ENCODE data around the gene MAP4K5. TPM values are rescaled to one million over a fixed set of nuclear protein-coding genes. Genes with fewer than 3 reads are reported as not detected.

The MAP4K5 gene
- total RNA-seq, result 100 to 1,000 TPM in 2 of 6 donors, 10 to 100 TPM in 4; 44.5 to 131 (median 80.0) TPM

- peak within 1 kb of the TSS; percentile 91 to 95 (median 94) for H3K27ac ChIP-seq
- ATAC-seq (ENCODE audit: low FRiP score in 2 of 2) (peak; percentile 99), DNase-seq (peak; percentile 96 to 98)
- peaks cover 25 to 45% (median 37%) of the 10 kb centered on the region in 4 donors for H3K4me1 ChIP-seq
- peak within 1 kb of the TSS; percentile 41 to 98 (median 80) for H3K4me3 ChIP-seq
- no peaks in the 10 kb centered on the region for H3K9me3 ChIP-seq
- no peaks in the 10 kb centered on the region for H3K36me3 ChIP-seq
- 0% methylated on average over 32 to 53 of the region's 60 CpGs for WGBS, 2 donors
- no peaks in the 10 kb centered on the region for H3K27me3 ChIP-seq
- no peak for TF ChIP-seq EP300 (IDR thresholded peaks at IDR 0.05)
- peak in 2 of 4 donors; percentile 6 to 76 for TF ChIP-seq POLR2A (IDR thresholded peaks at IDR 0.05)
- peak in 1 of 2 donors; percentile 70 for TF ChIP-seq POLR2AphosphoS5 (IDR thresholded peaks at IDR 0.05)
- peak; percentile 90 to 99 (median 98) for TF ChIP-seq CTCF (IDR thresholded peaks at IDR 0.05)
Measured at GRCh38 chr14:50532502-50533240, at the start of gene MAP4K5. MAP4K5 (minus strand) TSS chr14:50532569; CDS start chr14:50532049, 520 bp downstream.

- H3K4me3 ChIP-seq, result no peak overlapping the region
- H3K4me1 ChIP-seq, result no peaks in the 10 kb centered on the region
- no peaks in the 10 kb centered on the region for H3K27me3 ChIP-seq
- ATAC-seq (ENCODE audit: low FRiP score in 2 of 2) (no peak), DNase-seq (no peak)
- TF ChIP-seq EP300 (IDR thresholded peaks at IDR 0.05) (no peak), POLR2AphosphoS5 (IDR thresholded peaks at IDR 0.05) (no peak), CTCF (IDR thresholded peaks at IDR 0.05) (no peak), POLR2A (IDR thresholded peaks at IDR 0.05) (no peak)
- H3K9me3 ChIP-seq, result no peaks in the 10 kb centered on the region
- no peaks in the 10 kb centered on the region for H3K36me3 ChIP-seq
- H3K27ac ChIP-seq, result no peak overlapping the region
Measured at GRCh38 chr14:50578433-50578832, 46.1 kb upstream of the MAP4K5 start.

- no peaks in the 10 kb centered on the region for H3K9me3 ChIP-seq
- H3K27ac ChIP-seq, result no peak overlapping the region
- no peaks in the 10 kb centered on the region for H3K36me3 ChIP-seq
- no peak for ATAC-seq (ENCODE audit: low FRiP score in 2 of 2)
- H3K27me3 ChIP-seq, result no peaks in the 10 kb centered on the region
- no peak for TF ChIP-seq CTCF (IDR thresholded peaks at IDR 0.05)
- TF ChIP-seq POLR2A (IDR thresholded peaks at IDR 0.05), result no peak
- TF ChIP-seq EP300 (IDR thresholded peaks at IDR 0.05), result no peak
- no peak for TF ChIP-seq POLR2AphosphoS5 (IDR thresholded peaks at IDR 0.05)
- DNase-seq, result no peak
- no peaks in the 10 kb centered on the region for H3K4me1 ChIP-seq
- no peak overlapping the region for H3K4me3 ChIP-seq
Measured at GRCh38 chr14:50577982-50578381, 45.6 kb upstream of the MAP4K5 start.

GRCh38 chr14:50575769-50576168, 43.4 kb upstream of the MAP4K5 start:
- Histone ChIP-seq H3K4me1 (no peaks in the 10 kb centered on the region), H3K4me3 (no peak overlapping the region), H3K9me3 (peaks cover 0 to 5% (median 2%) of the 10 kb centered on the region in 4 donors), H3K27ac (no peak overlapping the region), H3K36me3 (no peaks in the 10 kb centered on the region), H3K27me3 (no peaks in the 10 kb centered on the region)
- ATAC-seq (ENCODE audit: low FRiP score in 2 of 2) (no peak), DNase-seq (no peak)
- TF ChIP-seq CTCF (IDR thresholded peaks at IDR 0.05) (no peak), EP300 (IDR thresholded peaks at IDR 0.05) (no peak), POLR2A (IDR thresholded peaks at IDR 0.05) (no peak), POLR2AphosphoS5 (IDR thresholded peaks at IDR 0.05) (no peak)

- no peaks in the 10 kb centered on the region for H3K27me3 ChIP-seq
- 86 to 88% methylated on average over 2 of the region's 2 CpGs for WGBS, 2 donors
- no peak for DNase-seq
- no peaks in the 10 kb centered on the region for H3K36me3 ChIP-seq
- no peak overlapping the region for H3K27ac ChIP-seq
- ATAC-seq (ENCODE audit: low FRiP score in 2 of 2), result no peak
- H3K4me1 ChIP-seq, result no peaks in the 10 kb centered on the region
- H3K9me3 ChIP-seq, result peaks cover 10 to 22% (median 17%) of the 10 kb centered on the region in 4 donors
- H3K4me3 ChIP-seq, result no peak overlapping the region
- TF ChIP-seq EP300 (IDR thresholded peaks at IDR 0.05) (no peak), POLR2AphosphoS5 (IDR thresholded peaks at IDR 0.05) (no peak), CTCF (IDR thresholded peaks at IDR 0.05) (no peak), POLR2A (IDR thresholded peaks at IDR 0.05) (no peak)
Measured at GRCh38 chr14:50573862-50574261, 41.5 kb upstream of the MAP4K5 start.
